Measurements from ENCODE around the gene CST2.
"Not testable (repeated sequence)": the region's sequence is repeated elsewhere in the genome, so short reads cannot be mapped to it uniquely, and the experiment has no call there.

CST2 gene

GRCh38 chr20:23799216-23799847 lies 27.2 kb downstream of the CST2 start:
- peak; percentile 57 for TF ChIP-seq CTCF (IDR thresholded peaks at IDR 0.05; ENCODE audit: low read depth, low read length)
- H3K4me3 ChIP-seq (ENCODE audit: low read depth, low read length), result not testable (repeated sequence)

- no peak for TF ChIP-seq CTCF (IDR thresholded peaks at IDR 0.05; ENCODE audit: low read depth, low read length)
- H3K4me3 ChIP-seq (ENCODE audit: low read depth, low read length), result no peak overlapping the region
Measured at GRCh38 chr20:23795526-23795925, 31.0 kb downstream of the CST2 start.

DNA sequence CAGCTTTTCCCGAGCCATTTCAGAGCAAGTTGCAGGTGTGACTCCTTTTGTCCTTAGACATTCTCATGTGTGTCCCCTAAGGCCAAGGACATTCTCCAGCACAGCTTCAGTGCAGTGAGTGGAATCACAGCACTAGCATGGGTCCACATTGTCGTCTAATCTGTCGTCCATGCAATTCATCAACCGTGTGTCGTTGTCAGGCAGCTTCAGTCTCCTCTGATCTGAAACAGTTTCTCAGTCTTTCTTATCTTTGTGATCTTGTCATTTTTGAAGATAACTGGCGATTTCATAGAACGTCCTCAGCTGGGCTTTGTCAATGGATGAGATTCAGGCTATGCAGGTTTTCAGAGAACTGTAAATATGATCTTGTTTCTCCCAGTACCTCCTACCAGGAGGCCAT lies 31.7 kb downstream of the CST2 start:
- no peak for TF ChIP-seq CTCF (IDR thresholded peaks at IDR 0.05; ENCODE audit: low read depth, low read length)

GRCh38 chr20:23794065-23794464 lies 32.5 kb downstream of the CST2 start:
- no peak for TF ChIP-seq CTCF (IDR thresholded peaks at IDR 0.05; ENCODE audit: low read depth, low read length)

More for the DNA sequence above, 31.7 kb downstream of the CST2 start:
- no peak overlapping the region for H3K4me3 ChIP-seq (ENCODE audit: low read depth, low read length)

GRCh38 chr20:23783447-23783846 lies 43.1 kb downstream of the CST2 start:
- no peak for TF ChIP-seq CTCF (IDR thresholded peaks at IDR 0.05; ENCODE audit: low read depth, low read length)
- no peak overlapping the region for H3K4me3 ChIP-seq (ENCODE audit: low read depth, low read length)

More at GRCh38 chr20:23794065-23794464, 32.5 kb downstream of the CST2 start:
- no peak overlapping the region for H3K4me3 ChIP-seq (ENCODE audit: low read depth, low read length)

DNA sequence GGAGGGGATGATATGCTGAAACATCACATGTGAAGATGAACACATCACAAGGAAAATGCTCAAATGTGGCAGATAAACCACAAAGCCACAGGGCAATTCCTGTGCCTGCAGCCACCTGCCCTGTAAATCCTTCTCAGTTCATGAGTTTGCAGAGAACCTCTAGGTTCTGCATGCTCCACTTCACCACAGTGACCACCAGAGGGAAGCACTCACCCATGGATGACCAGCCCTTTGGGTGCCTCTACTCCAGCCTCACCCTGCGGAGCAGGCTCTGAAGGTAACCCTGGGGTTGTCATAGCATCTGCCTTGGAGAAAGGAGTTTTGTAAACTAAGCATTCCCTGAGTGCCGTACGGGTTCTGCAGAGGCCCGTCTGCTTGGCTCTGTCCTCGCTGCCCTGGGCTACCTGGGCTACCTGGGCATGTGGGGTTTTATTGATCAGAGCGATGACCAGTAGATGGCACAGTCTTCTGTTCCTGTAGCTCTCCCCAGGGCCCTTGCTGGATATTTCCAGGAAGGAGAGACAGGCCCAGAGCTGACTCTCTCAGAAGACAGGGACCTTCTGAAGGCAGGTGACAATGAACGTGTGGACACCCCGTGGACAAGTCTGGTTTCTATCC lies 44.1 kb downstream of the CST2 start:
- no peak overlapping the region for H3K4me3 ChIP-seq (ENCODE audit: low read depth, low read length)
- peak; percentile 52; the same call in 1 of the 2 replicates for TF ChIP-seq CTCF (IDR thresholded peaks at IDR 0.05; ENCODE audit: low read depth, low read length)

GRCh38 chr20:23778676-23779075 lies 47.9 kb downstream of the CST2 start:
- H3K4me3 ChIP-seq (ENCODE audit: low read depth, low read length), result not testable (repeated sequence)

- not testable (repeated sequence) for H3K4me3 ChIP-seq (ENCODE audit: low read depth, low read length)
Measured at GRCh38 chr20:23777380-23777779, 49.1 kb downstream of the CST2 start.

Measured in WI38 (cell line).